DMS114 treated with DMSO at 0.1 percent for 48 hours (cell line): ENCODE measurements around the gene TEX10.
"Not testable (repeated sequence)": the region's sequence is repeated elsewhere in the genome, so short reads cannot be mapped to it uniquely, and the experiment has no call there.

Experiments
- DNase-seq: peaks from one replicate; lab custom pipeline; 2025; ENCODE audit not compliant: unreplicated experiment; lab: John Stamatoyannopoulos, UW

TEX10 gene

GRCh38 chr9:100350188-100350587 is 2.6 kb downstream of the TEX10 start:
- no peak for DNase-seq

- DNase-seq = no peak
Measured at GRCh38 chr9:100346836-100347235, 5.9 kb downstream of the TEX10 start.

GRCh38 chr9:100341889-100342288 is 10.9 kb downstream of the TEX10 start:
- no peak for DNase-seq

- DNase-seq = no peak
Measured at GRCh38 chr9:100340224-100340623, 12.5 kb downstream of the TEX10 start.

- not testable (repeated sequence) for DNase-seq
Measured at GRCh38 chr9:100338736-100339135, 14.0 kb downstream of the TEX10 start.

- peak; percentile 46 for DNase-seq
Measured at GRCh38 chr9:100324594-100325200, 28.0 kb downstream of the TEX10 start.

- no peak for DNase-seq
Measured at GRCh38 chr9:100322954-100323536, 29.7 kb downstream of the TEX10 start.

GRCh38 chr9:100317706-100318105 is 35.0 kb downstream of the TEX10 start:
- DNase-seq = no peak

GRCh38 chr9:100315561-100315960 is 37.2 kb downstream of the TEX10 start:
- no peak for DNase-seq

- DNase-seq = no peak
Measured at GRCh38 chr9:100309992-100310391, 42.8 kb downstream of the TEX10 start.

GRCh38 chr9:100308965-100309564 is 43.7 kb downstream of the TEX10 start:
- no peak for DNase-seq

- DNase-seq = no peak
Measured at GRCh38 chr9:100307080-100307479, 45.7 kb downstream of the TEX10 start.

- DNase-seq = no peak
Measured at GRCh38 chr9:100306283-100306682, 46.5 kb downstream of the TEX10 start.

GRCh38 chr9:100303747-100304146 is 49.0 kb downstream of the TEX10 start:
- DNase-seq = no peak

GRCh38 chr9:100298378-100298777 is 54.4 kb downstream of the TEX10 start:
- DNase-seq = no peak

- DNase-seq = no peak
Measured at GRCh38 chr9:100296407-100296806, 56.3 kb downstream of the TEX10 start.

- DNase-seq = no peak
Measured at GRCh38 chr9:100295240-100295639, 57.5 kb downstream of the TEX10 start.

GRCh38 chr9:100294806-100295205 is 57.9 kb downstream of the TEX10 start:
- DNase-seq = no peak

GRCh38 chr9:100294341-100294740 is 58.4 kb downstream of the TEX10 start:
- no peak for DNase-seq

GRCh38 chr9:100292414-100292813 is 60.3 kb downstream of the TEX10 start:
- no peak for DNase-seq

- DNase-seq = no peak
Measured at GRCh38 chr9:100290714-100291113, 62.0 kb downstream of the TEX10 start.

- no peak for DNase-seq
Measured at GRCh38 chr9:100287186-100287585, 65.6 kb downstream of the TEX10 start.

GRCh38 chr9:100286257-100286656 is 66.5 kb downstream of the TEX10 start:
- no peak for DNase-seq
